Suprapubic skin (tissue), 4 donors: ENCODE results near the gene RBM4B.

ENCODE experiments used
- EP300 ChIP-seq: sonication (generic); formaldehyde crosslinking; IDR thresholded peaks from one replicate; pipeline ENCODE4 v1.6.1; 2017; ENCODE audit warnings: antibody characterized with exemption
- POLR2AphosphoS5 ChIP-seq, 3 donors: sonication (generic); formaldehyde crosslinking; IDR thresholded peaks; one replicate each; pipeline ENCODE4 v1.6.1; 2017; ENCODE audit warnings: antibody characterized with exemption in 3 of 3
- TF ChIP-seq, protein P1 (sequence below), 2 donors: fragments of 200-600 bp in 1 of 2; fragments of 450-650 bp in 1 of 2; sonication (generic) in 1 of 2; IDR thresholded peaks; one replicate each; pipeline ENCODE4 v1.5.1; 2016 to 2019; ENCODE audit warnings: antibody characterized with exemption in 2 of 2, mild to moderate bottlenecking in 1 of 2, moderate library complexity in 1 of 2

DNA sequence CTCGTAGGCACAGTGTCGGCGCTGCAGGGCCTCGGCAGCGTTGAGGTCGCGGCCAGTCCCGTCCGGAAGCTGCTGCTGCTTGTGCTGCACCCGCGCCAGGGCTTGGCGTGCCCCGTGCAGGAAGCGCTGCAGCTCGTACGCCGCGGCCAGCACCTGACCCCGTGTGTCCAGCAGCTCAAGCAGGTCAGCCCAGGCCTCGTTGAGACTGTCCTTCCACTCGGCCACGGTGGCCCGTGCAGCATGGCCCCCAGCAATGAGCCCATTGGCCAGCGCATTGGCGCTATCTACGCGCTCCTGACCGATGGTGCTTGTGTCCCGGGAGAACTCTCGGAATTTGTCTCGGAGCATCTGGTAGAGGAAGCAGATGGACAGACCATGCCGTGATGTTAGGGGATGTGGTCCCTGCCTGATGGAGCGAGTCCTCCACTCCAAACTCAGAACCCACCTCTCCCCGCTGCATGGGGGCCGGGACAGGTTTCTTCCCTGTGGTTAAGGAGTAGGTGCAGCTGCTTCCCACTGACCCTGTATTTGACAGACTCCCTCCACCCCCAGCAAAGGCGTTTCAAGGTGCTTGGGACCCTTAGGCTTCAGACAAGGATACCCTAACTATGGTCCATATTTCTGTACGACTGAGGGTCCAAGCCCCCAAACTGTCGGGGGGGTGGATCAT is 13.8 kb upstream of the RBM4B start:
- TF ChIP-seq, protein P1, sequence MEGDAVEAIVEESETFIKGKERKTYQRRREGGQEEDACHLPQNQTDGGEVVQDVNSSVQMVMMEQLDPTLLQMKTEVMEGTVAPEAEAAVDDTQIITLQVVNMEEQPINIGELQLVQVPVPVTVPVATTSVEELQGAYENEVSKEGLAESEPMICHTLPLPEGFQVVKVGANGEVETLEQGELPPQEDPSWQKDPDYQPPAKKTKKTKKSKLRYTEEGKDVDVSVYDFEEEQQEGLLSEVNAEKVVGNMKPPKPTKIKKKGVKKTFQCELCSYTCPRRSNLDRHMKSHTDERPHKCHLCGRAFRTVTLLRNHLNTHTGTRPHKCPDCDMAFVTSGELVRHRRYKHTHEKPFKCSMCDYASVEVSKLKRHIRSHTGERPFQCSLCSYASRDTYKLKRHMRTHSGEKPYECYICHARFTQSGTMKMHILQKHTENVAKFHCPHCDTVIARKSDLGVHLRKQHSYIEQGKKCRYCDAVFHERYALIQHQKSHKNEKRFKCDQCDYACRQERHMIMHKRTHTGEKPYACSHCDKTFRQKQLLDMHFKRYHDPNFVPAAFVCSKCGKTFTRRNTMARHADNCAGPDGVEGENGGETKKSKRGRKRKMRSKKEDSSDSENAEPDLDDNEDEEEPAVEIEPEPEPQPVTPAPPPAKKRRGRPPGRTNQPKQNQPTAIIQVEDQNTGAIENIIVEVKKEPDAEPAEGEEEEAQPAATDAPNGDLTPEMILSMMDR (IDR thresholded peaks at IDR 0.05), result no peak
- TF ChIP-seq POLR2AphosphoS5 (IDR thresholded peaks at IDR 0.05), result no peak
- no peak for TF ChIP-seq EP300
